H9 (cell line): ENCODE results near the gene CPT1C. TPM values are rescaled to one million over a fixed set of nuclear protein-coding genes. Genes with fewer than 3 reads are reported as not detected.

ENCODE experiments used
- DNase-seq: peaks from one replicate; pipeline ENCODE4 v3.0.0-alpha.2; 2017
- H2AFZ ChIP-seq: one replicate; pipeline ENCODE4 v1.6.1; 2013; ENCODE audit warnings: mild to moderate bottlenecking, low read length, control low read depth, moderate library complexity
- H2AK5ac ChIP-seq: 2 replicates; pipeline ENCODE4 v1.6.1; 2013; ENCODE audit warnings: low read length, control low read depth, mixed read lengths; ENCODE audit not compliant: insufficient read length
- H2BK120ac ChIP-seq: one replicate; pipeline ENCODE4 v1.6.1; 2013; ENCODE audit warnings: low read depth, mild to moderate bottlenecking, low read length, control low read depth, inconsistent platforms; ENCODE audit not compliant: poor library complexity, severe bottlenecking
- H2BK12ac ChIP-seq: 2 replicates; pipeline ENCODE4 v1.6.1; 2013; ENCODE audit warnings: low read length, control low read depth, mixed read lengths, low read depth; ENCODE audit not compliant: insufficient read length
- H2BK15ac ChIP-seq: 2 replicates; pipeline ENCODE4 v1.6.1; 2013; ENCODE audit warnings: low read depth, low read length, control low read depth
- H2BK20ac ChIP-seq: one replicate; pipeline ENCODE4 v1.6.1; 2013; ENCODE audit warnings: low read depth, mild to moderate bottlenecking, low read length, control low read depth, inconsistent platforms; ENCODE audit not compliant: poor library complexity, severe bottlenecking
- H2BK5ac ChIP-seq: 2 replicates; pipeline ENCODE4 v1.6.1; 2013; ENCODE audit warnings: low read length, control low read depth, mixed read lengths; ENCODE audit not compliant: insufficient read length
- H3K14ac ChIP-seq: 2 replicates; pipeline ENCODE4 v1.6.1; 2013; ENCODE audit warnings: low read length, control low read depth; ENCODE audit not compliant: insufficient read depth
- H3K18ac ChIP-seq: 2 replicates; pipeline ENCODE4 v1.6.1; 2013; ENCODE audit warnings: low read depth, mild to moderate bottlenecking, mixed read lengths, low read length, control low read depth; ENCODE audit not compliant: insufficient read length
- H3K23ac ChIP-seq: 2 replicates; pipeline ENCODE4 v1.6.1; 2013; ENCODE audit warnings: low read length, control low read depth, mixed read lengths, low read depth; ENCODE audit not compliant: insufficient read length
- H3K23me2 ChIP-seq: 2 replicates; pipeline ENCODE4 v1.6.1; 2013; ENCODE audit warnings: low read depth, mild to moderate bottlenecking, mixed read lengths, low read length, control low read depth; ENCODE audit not compliant: insufficient read length, poor library complexity, severe bottlenecking
- H3K27ac ChIP-seq: 2 replicates; pipeline ENCODE4 v1.5.1; 2013; ENCODE audit warnings: low read length, control low read depth, mixed read lengths, low read depth; ENCODE audit not compliant: insufficient read length
- H3K27me3 ChIP-seq: 2 replicates; pipeline ENCODE4 v1.6.1; 2013; ENCODE audit warnings: low read length, control low read depth, inconsistent platforms; ENCODE audit not compliant: insufficient read depth
- H3K4ac ChIP-seq: 2 replicates; pipeline ENCODE4 v1.6.1; 2013; ENCODE audit warnings: low read depth, mild to moderate bottlenecking, control low read depth, inconsistent platforms, low read length, moderate library complexity
- H3K4me1 ChIP-seq: 2 replicates; pipeline ENCODE4 v1.6.1; 2013; ENCODE audit warnings: low read length, control low read depth, inconsistent platforms; ENCODE audit not compliant: insufficient read depth
- H3K4me2 ChIP-seq: 2 replicates; pipeline ENCODE4 v1.6.1; 2013; ENCODE audit warnings: low read length, control low read depth, mixed read lengths; ENCODE audit not compliant: insufficient read length, insufficient read depth
- H3K56ac ChIP-seq: 2 replicates; pipeline ENCODE4 v1.6.1; 2013; ENCODE audit warnings: low read depth, mild to moderate bottlenecking, mixed read lengths, low read length, control low read depth; ENCODE audit not compliant: insufficient read length
- H3K79me1 ChIP-seq: 2 replicates; pipeline ENCODE4 v1.6.1; 2013; ENCODE audit warnings: low read depth, mild to moderate bottlenecking, moderate library complexity, low read length, control low read depth, inconsistent platforms; ENCODE audit not compliant: insufficient read depth, poor library complexity, severe bottlenecking
- H3K79me2 ChIP-seq: 2 replicates; pipeline ENCODE4 v1.6.1; 2013; ENCODE audit warnings: low read length, control low read depth, inconsistent platforms; ENCODE audit not compliant: insufficient read depth
- H3K9ac ChIP-seq: 2 replicates; pipeline ENCODE4 v1.6.1; 2013; ENCODE audit warnings: low read length, control low read depth, mixed read lengths; ENCODE audit not compliant: insufficient read length; ENCODE audit errors: extremely low read depth
- H3K9me3 ChIP-seq: one replicate; pipeline ENCODE4 v1.6.1; 2013; ENCODE audit warnings: low read depth, low read length, inconsistent platforms; ENCODE audit not compliant: control insufficient read depth
- H3T11ph ChIP-seq: one replicate; pipeline ENCODE4 v1.6.1; 2013; ENCODE audit warnings: mild to moderate bottlenecking, low read length, control low read depth, inconsistent platforms
- H4K20me1 ChIP-seq: one replicate; pipeline ENCODE4 v1.6.1; 2013; ENCODE audit not compliant: control insufficient read depth, insufficient read length, insufficient read depth
- H4K5ac ChIP-seq: 2 replicates; pipeline ENCODE4 v1.6.1; 2013; ENCODE audit warnings: low read depth, mild to moderate bottlenecking, mixed read lengths, low read length, control low read depth; ENCODE audit not compliant: insufficient read length
- H4K8ac ChIP-seq: replicated peaks from 2 replicates; pipeline ENCODE4 v1.6.1; 2013; ENCODE audit warnings: low read length, control low read depth, mixed read lengths, low read depth; ENCODE audit not compliant: insufficient read length
- H4K91ac ChIP-seq: 2 replicates; pipeline ENCODE4 v1.6.1; 2013; ENCODE audit warnings: low read depth, mild to moderate bottlenecking, moderate library complexity, mixed read lengths, low read length, control low read depth; ENCODE audit not compliant: insufficient read length
- H3K27ac Mint-ChIP-seq, 3 experiments: 2 replicates in 2 of 3; 3 replicates in 1 of 3; pipeline ENCODE4 v1.8.0; 2020 to 2021; ENCODE audit warnings: mixed read lengths in 3 of 3, mild to moderate bottlenecking in 1 of 3, moderate library complexity in 1 of 3
- H3K27me3 Mint-ChIP-seq: 2 replicates; pipeline ENCODE4 v1.8.0; 2021; ENCODE audit warnings: low read depth, mild to moderate bottlenecking, moderate library complexity, mixed read lengths
- H3K36me3 Mint-ChIP-seq, 3 experiments: 2 replicates in 2 of 3; 3 replicates in 1 of 3; pipeline ENCODE4 v1.8.0; 2020 to 2021; ENCODE audit warnings: low read depth in 3 of 3, mixed read lengths in 3 of 3; ENCODE audit not compliant: insufficient read depth in 1 of 3
- H3K4me1 Mint-ChIP-seq, 2 experiments: 2 replicates each; pipeline ENCODE4 v1.8.0; 2020; ENCODE audit warnings: mixed read lengths in 2 of 2
- H3K4me3 Mint-ChIP-seq, 2 experiments: 2 replicates in 1 of 2; 3 replicates in 1 of 2; pipeline ENCODE4 v1.8.0; 2020 to 2021; ENCODE audit warnings: mild to moderate bottlenecking in 2 of 2, mixed read lengths in 2 of 2, moderate library complexity in 1 of 2
- H3K9me3 Mint-ChIP-seq, 2 experiments: 2 replicates in 1 of 2; 3 replicates in 1 of 2; pipeline ENCODE4 v1.8.0; 2020; ENCODE audit warnings: mild to moderate bottlenecking in 2 of 2, mixed read lengths in 2 of 2, moderate library complexity in 1 of 2
- CTCF ChIP-seq: fragments of 200-600 bp; sonication (generic); conservative IDR thresholded peaks from 3 replicates; pipeline ENCODE4 v1.8.0; 2021; ENCODE audit warnings: antibody characterized with exemption, mild to moderate bottlenecking
- whole genome bisulfite sequencing: extraction: QIAGEN DNeasy Blood & Tissue Kit; methylation state at CpG from one replicate; pipeline ENCODE4 v1.1.7; 2013; ENCODE audit warnings: missing lambda C conversion rate, low lambda C conversion rate, mixed read lengths; ENCODE audit not compliant: insufficient read length; ENCODE audit errors: extremely low coverage; 5-methylcytosine and 5-hydroxymethylcytosine counted together
- total RNA-seq: library from RNA; stranded (reverse); gene quantifications from 2 replicates; pipeline ENCODE4 v1.2.1, GENCODE V29; 2021

The CPT1C gene
- total RNA-seq, 1 experiment from 2014 or later: 74.6 TPM

- Histone ChIP-seq H3K4me2 (no peak overlapping the region), H2AK5ac (no peak overlapping the region), H3K79me1 (no peaks in the 10 kb centered on the region), H4K20me1 (no peaks in the 10 kb centered on the region), H4K8ac (no peak overlapping the region), H3K9me3 (no peaks in the 10 kb centered on the region), H2BK12ac (no peak overlapping the region), H3K4me1 (no peaks in the 10 kb centered on the region; the same call in 1 of the 2 replicates), H2BK20ac (no peak overlapping the region), H3K4ac (no peak overlapping the region), H4K91ac (no peak overlapping the region), H2BK5ac (no peak overlapping the region), H2BK15ac (no peak overlapping the region), H3K27me3 (no peaks in the 10 kb centered on the region), H2BK120ac (no peak overlapping the region), H3K56ac (no peak overlapping the region), H4K5ac (no peak overlapping the region), H3K27ac (no peak overlapping the region), H3K79me2 (no peaks in the 10 kb centered on the region), H3K23ac (no peak overlapping the region), H3K14ac (no peak overlapping the region), H3T11ph (no peak overlapping the region), H3K18ac (no peak overlapping the region), H2AFZ (no peak overlapping the region), H3K9ac (no peak overlapping the region), H3K23me2 (no peaks in the 10 kb centered on the region)
- H3K36me3 Mint-ChIP-seq: no peaks in the 10 kb centered on the region
- peaks cover 9% of the 10 kb centered on the region for H3K27me3 Mint-ChIP-seq
- H3K27ac Mint-ChIP-seq: no peak overlapping the region; a peak in 1 of 7 replicates
- H3K9me3 Mint-ChIP-seq: no peaks in the 10 kb centered on the region
- DNase-seq: no peak
- no peak for TF ChIP-seq CTCF
- H3K4me1 Mint-ChIP-seq: peaks cover 6 to 10% of the 10 kb centered on the region in 2 experiments
- WGBS: no CpG with 5 or more reads among the region's 23 CpGs
- no peak overlapping the region for H3K4me3 Mint-ChIP-seq
These were observed 36.5 kb downstream of the CPT1C start for GRCh38 chr19:49727217-49728030.
